HG02798 (cell line): ENCODE measurements around the gene KIF2B.
"Not testable (repeated sequence)": the region's sequence is repeated elsewhere in the genome, so short reads cannot be mapped to it uniquely, and the experiment has no call there.

ENCODE experiments used
- ATAC-seq: cut with Tn5 transposase; IDR thresholded peaks from one replicate; pipeline ENCODE4 v1.9.1; 2021; ENCODE audit warnings: mild to moderate bottlenecking; ENCODE audit not compliant: unreplicated experiment, poor library complexity

KIF2B gene, protein sequence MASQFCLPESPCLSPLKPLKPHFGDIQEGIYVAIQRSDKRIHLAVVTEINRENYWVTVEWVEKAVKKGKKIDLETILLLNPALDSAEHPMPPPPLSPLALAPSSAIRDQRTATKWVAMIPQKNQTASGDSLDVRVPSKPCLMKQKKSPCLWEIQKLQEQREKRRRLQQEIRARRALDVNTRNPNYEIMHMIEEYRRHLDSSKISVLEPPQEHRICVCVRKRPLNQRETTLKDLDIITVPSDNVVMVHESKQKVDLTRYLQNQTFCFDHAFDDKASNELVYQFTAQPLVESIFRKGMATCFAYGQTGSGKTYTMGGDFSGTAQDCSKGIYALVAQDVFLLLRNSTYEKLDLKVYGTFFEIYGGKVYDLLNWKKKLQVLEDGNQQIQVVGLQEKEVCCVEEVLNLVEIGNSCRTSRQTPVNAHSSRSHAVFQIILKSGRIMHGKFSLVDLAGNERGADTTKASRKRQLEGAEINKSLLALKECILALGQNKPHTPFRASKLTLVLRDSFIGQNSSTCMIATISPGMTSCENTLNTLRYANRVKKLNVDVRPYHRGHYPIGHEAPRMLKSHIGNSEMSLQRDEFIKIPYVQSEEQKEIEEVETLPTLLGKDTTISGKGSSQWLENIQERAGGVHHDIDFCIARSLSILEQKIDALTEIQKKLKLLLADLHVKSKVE

DNA sequence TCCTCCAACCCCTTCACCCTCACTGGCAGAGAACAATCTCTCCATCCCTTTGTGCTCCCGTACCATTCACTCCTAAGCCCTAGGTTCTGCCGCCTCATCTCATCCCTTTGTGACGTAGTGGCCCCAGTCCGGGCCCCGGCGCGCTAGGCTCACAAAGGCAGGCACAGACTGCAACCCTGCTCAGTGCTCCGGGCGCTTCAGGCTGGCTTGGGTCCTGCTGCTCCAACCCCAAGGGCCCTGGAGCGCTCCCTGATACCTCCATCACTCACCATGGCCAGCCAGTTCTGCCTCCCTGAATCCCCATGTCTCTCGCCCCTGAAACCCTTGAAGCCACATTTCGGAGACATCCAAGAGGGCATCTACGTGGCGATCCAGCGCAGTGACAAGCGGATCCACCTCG, at the start of gene KIF2B:
KIF2B (plus strand) TSS at position 164 of the 400 bp plus-strand sequence; CDS start at position 271, 107 bp downstream.
- no peak for ATAC-seq

DNA sequence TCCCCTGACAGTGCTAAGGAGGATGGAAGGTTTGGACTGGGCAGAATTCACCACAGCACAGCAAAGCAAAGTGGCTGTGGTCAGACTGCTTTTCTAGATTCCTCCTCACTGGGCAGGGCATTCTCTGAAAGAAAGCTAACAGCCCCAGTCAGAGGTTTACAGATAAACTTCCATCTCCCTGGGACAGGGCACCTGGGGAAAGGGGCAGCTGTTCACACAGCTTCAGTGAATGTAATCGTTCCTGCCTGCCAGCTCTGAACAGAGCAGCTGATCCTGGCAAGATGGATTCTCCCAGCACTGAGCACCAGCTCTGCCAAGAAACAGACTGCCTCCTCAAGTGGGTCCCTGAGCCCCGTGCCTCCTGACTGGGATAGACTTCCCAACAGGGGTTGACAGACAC, 42.4 kb upstream of the KIF2B start:
- ATAC-seq: no peak

DNA sequence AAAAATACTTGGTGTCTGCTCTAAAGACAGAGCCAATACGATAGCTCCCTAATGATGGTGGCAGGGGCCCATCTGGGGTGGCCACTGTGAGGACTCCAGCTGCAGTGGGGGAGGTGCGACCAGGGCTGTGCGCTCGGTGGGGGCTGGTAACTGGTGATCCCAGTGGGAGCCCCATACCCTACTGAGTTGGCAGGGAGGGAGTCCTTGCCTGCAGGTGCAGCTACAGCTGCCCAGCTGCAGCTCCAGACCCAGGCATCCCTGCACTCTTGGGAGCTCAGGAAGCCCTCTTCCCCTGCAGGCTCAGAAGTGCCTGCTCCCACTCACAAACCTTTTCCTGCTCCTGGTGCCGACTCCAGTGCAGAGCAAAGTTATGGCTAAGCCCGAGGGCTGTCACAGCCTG, 31.2 kb upstream of the KIF2B start:
- ATAC-seq: no peak

DNA sequence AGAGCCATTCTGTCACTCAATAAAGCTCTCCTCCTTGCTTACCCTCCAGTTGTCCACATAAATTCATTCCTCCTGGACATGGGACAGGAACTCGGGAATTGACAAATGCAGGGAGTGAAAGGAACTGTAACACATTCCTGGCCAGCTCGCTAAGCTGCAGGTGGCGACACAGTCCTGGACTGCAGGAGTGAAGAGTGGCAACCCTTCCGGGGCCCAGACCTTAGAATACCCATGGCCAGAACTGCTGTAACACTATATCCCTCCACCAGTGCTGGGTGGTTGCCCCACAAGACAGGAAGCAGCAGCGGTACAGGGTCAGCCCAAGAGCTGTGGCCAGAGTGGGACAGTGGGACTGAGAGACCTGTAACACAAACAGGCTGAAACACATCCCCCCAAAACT, 30.3 kb upstream of the KIF2B start:
- no peak for ATAC-seq

DNA sequence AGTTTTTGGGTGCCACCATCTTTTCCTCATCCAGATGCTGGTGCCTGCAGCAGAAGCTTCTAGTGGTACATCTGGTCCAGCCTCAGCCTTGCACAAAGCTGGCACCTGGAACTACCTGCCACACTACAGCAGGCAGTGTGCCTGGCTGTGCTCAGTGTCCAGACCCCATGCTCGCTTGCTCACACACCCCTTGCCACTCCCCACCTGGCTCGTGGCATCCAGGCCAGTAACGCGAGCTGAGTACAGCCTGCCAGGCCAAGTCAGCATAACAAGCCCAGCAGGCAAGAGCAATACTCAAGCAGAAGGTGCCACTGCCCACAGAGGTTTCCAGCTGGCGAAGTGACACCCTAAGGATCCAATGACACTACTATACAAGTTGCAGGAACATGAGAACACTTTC, 29.7 kb upstream of the KIF2B start:
- no peak for ATAC-seq

DNA sequence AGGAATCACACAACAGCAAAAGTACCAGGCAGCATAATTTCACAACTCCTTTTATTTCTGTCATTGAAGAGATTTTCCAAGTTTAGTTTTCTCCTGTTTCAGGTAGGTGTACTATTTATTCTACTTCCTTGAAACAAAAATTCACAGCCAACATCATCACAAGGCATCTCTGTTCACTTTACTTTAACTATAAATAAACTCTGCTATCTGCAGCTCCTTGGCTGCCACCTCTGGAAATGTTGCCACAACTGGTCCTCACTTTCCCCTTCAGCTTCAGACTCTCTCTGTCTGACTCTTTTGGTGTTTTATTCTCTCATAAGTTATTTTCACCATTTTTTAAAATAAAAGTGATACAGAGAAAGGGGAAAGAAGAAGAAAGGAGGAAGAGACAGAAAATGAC, 27.9 kb upstream of the KIF2B start:
- no peak for ATAC-seq

DNA sequence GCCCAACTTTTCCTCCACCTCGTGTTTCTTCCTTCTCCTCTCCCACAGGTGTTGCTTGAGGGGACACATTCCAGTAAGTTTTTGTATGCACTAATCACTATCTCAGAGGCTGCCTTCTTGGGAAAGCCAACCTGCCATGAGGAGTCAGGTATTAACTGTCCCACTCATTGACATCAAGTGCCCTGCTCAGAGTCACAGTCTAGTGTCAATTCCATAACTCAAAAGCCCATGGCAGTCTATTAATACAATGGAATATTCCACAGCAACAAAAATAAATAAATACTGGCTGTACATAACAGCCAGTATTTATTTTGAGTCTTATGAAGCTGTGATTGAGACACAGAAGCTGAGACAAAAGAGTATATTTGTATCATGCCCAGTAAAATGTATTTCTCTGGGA, 26.1 kb upstream of the KIF2B start:
- ATAC-seq: no peak

DNA sequence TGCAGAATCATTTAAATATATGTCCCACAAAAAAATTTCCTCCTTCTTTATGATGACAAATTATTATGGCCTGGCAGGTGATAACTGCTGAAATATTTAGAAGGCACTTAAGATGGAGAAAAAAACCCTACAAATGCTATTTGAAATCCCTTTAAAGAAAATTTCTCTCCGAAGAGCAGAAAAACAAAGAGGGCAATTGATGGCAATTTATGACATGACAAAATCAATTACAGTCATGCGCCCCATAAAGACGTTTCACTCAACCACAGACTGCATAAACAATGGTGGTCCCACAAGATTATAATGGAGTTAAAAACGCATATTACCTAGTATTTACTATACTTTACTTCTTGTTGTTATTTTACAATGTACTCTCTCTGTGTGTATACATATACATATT, 25.2 kb upstream of the KIF2B start:
- no peak for ATAC-seq

DNA sequence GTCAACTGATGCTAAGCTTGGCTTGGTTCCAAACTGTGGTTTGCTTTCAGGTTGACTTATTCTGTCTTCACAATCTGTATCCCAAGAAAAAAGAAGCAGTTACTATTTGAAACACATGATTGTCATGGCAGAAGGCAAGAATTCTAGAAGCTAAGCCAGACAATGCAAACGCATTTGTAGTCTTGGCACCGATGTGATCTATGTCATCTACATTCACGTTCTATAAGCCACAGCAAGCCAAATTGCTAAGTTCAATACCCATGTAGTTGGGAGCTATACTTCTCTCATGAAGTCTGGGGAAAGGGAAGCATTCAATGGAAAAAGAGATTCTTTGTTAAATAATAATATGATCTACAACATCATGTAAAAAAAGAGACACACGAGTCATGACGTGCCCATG, 18.3 kb upstream of the KIF2B start:
- no peak for ATAC-seq

DNA sequence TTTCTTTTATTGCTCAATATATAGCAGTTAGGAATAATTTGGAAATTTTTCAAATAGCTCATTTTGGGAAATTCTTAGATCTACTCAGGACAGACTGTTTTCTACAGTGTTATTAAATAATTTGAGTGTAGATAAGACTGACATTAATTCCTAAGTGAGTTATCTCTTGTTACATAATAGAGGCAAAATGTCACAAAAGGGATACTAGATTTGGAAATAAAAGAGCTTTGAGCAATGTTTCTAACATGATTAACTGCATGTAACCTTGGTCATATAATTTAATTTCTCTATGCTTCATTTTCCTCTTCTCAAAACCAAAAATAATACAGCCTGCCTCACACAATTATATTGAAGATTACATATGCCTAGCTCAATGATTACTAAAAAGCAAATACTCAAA, 16.3 kb upstream of the KIF2B start:
- no peak for ATAC-seq

DNA sequence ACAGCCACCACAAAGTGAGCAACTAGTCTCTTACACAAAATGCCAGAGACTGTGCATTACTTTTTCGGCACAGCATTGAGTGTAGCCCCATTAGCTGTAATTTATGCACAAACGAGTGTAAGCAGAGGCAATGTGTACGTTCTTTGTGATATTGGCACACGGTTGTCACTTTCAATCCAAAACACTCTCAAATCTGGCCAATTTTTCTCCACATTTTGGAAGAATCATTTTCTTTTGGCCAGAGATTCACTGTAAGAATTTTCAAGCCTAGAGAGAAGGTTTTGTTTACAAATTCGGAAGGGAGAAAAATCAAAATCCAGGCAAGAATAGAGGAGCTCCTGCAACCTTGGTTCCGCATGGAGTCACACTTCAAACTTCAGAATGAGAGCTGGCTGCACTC, 15.4 kb upstream of the KIF2B start:
- ATAC-seq: no peak

DNA sequence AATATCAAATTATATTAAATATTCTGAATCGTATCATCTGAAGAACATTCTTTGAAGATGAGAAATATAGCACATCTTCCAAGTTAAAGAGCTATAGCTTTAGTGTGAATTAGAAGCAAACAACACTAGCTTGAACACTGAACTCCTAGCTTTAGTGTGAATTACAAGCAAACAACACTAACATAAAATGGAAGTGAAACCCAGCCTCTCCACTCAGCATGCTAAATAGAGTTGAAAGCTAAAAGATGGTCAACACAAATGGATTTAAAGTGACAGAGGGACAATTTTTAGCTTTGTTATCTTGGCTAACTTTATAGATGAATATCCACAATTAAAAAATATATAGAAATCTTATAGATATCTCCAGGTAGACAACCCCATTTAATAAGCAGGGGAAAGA, 4.5 kb upstream of the KIF2B start:
- ATAC-seq: no peak

DNA sequence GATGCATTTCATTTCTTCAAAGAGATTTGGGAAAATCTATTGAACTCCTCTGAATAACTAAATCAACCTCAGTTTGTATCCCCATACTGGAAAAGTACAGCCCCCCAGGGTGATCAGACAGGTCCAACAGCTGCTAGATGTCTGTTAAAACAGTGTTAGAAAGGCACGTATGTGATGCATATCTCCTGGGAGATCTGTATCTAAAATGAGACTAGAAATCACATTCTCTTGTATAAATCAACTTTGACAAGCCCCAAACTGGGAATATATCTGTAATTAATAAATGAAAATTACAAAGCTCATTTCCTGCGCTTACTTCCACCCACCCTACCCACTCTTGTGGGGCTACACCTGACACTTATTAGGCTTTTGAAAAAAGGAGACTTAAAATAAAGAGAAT, 3.8 kb upstream of the KIF2B start:
- no peak for ATAC-seq

DNA sequence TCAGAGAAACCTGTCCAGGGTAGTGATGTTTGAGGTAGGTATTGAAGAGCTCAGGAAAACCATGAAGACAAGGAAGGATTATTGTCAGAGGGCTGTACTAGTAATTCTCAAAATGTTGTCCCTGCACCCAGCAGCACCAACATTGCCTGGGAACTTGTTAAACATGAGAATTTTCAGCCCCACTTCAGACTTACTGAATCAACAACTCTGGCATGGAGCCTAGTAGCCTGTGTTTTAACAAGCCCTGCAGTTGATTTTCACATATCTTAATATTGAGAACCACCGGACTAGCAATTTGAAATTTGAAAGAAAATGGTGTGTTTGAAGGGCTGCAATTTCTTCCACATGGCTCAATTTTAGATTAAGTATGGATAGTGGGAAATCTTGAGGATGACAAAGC, 2.8 kb upstream of the KIF2B start:
- ATAC-seq: no peak

DNA sequence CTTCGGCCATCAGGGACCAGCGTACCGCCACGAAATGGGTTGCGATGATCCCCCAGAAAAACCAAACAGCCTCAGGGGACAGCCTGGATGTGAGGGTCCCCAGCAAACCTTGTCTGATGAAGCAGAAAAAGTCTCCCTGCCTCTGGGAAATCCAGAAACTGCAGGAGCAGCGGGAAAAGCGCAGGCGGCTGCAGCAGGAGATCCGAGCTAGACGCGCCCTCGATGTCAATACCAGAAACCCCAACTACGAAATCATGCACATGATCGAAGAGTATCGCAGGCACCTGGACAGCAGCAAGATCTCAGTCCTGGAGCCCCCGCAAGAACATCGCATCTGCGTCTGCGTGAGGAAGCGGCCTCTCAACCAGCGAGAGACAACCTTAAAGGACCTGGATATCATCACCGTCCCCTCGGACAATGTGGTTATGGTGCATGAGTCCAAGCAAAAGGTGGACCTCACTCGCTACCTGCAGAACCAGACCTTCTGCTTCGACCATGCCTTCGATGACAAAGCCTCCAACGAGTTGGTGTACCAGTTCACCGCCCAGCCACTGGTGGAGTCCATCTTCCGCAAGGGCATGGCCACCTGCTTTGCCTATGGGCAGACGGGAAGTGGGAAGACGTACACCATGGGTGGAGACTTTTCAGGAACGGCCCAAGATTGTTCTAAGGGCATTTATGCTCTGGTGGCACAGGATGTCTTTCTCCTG, 769 bp downstream of the KIF2B start:
- no peak for ATAC-seq

DNA sequence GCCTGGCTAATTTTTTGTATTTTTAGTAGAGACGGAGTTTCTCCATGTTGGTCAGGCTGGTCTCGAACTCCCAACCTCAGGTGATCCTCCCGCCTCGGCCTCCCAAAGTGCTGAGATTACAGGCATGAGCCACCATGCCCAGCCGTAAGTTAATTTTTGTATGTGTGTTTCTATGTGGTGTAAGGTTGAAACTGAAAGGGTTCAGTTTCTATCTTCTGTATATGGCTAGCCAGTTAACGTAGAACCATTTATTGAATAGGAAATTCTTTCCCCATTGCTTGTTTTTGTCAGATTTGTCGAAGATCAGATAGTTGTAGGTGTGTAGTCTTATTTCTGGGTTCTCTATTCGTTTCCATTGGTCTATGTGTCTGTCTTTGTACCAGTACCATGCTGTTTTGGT, 12.0 kb downstream of the KIF2B start:
- ATAC-seq: not testable (repeated sequence)

DNA sequence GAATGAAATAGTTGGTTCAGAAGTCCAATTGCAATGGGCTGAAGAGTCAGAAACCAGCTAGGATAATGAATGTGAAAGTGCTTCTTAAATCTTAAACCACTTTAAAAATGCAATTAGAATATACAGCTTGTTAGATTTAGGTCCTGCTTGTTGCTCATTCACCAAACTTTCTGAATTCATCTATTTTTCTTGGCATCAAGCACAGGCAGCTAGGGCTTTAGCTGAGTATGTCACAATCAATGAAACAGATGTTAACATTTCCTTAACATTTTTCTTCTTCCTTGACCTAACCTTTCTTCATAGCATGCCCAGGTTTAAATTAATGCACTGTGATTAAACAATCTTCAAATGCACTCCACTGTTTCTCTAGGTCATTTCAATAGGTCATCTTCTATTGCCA, 14.4 kb downstream of the KIF2B start:
- no peak for ATAC-seq

DNA sequence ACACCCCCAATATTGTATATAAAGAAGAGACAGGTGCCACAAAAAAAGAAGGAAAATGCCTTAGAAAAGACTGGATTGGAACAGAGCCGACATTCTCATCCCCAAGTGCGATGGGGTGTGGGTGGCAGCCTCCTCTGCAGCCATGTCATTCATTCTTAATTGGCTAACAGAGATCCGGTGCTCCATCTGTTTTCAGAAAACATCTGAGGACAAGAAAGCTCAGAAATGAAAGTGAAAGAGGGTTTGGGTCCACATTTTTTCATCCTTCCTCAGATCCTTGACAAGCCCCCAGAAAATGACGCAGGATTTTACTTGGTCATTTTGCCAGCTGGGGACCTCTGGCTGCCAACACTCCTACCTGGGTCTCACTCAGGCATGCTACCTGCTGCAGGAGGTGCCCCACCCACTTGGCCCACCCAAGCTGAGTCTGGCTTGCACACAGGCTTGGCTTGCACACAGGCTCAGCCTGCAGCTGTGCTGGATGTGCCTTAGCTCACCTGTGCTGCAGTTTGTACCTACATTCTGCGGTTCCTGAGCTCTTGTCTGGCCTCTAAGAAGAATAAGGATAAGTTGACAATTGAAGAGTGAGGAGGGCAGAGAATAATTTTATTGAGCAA, 21.9 kb downstream of the KIF2B start:
- no peak for ATAC-seq

DNA sequence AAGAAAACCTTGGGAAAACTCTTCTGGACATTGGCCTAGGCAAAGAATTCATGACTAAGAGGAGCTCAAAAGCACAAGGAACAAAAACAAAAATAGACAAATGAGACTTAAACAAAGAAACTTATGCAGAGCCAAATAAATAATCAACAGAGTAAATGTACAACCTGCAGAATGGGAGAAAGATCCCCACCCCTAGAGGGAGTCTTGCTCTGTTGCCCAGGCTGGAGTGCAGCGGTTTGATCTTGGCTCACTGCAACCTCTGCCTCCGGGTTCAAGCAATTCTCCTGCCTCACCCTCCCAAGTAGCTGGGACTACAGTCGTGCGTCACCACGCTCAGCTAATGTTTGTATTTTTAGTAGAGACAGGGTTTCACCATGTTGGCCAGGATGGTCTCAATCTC, 48.4 kb downstream of the KIF2B start:
- ATAC-seq: not testable (repeated sequence)
